ENCODE results near the gene THSD7A.

DNA sequence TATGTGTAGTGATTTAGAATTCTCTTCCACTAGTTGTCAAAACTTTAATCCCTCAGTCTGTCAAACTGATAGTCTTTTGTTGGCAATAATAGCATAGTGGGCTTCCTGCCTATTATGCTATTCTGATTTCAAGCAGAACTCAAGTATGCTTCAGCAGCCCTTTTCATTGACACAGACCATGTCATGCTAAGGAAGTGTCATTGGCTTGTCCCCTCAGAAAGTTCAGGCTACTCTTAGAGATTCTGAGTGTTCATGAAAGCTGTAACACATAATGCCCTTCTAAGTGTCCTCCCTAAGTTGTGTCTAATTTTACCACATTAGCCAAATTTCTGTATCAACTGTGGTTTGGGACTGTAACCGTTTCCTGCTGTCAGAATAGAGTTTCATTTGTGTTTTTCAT, 198.7 kb downstream of the THSD7A start:
- TF ChIP-seq, protein P1, sequence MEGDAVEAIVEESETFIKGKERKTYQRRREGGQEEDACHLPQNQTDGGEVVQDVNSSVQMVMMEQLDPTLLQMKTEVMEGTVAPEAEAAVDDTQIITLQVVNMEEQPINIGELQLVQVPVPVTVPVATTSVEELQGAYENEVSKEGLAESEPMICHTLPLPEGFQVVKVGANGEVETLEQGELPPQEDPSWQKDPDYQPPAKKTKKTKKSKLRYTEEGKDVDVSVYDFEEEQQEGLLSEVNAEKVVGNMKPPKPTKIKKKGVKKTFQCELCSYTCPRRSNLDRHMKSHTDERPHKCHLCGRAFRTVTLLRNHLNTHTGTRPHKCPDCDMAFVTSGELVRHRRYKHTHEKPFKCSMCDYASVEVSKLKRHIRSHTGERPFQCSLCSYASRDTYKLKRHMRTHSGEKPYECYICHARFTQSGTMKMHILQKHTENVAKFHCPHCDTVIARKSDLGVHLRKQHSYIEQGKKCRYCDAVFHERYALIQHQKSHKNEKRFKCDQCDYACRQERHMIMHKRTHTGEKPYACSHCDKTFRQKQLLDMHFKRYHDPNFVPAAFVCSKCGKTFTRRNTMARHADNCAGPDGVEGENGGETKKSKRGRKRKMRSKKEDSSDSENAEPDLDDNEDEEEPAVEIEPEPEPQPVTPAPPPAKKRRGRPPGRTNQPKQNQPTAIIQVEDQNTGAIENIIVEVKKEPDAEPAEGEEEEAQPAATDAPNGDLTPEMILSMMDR (IDR thresholded peaks at IDR 0.05), result no peak
- TF ChIP-seq POLR2A (IDR thresholded peaks at IDR 0.05), result no peak
- no peak for TF ChIP-seq EP300 (IDR thresholded peaks at IDR 0.05)

Data from tibial nerve (tissue), 4 donors.